HG02943 (cell line): ENCODE data around the gene CD180.
A peak's percentile ranks its signal among the peaks of the same experiment; 100 is the strongest.

Experiments used
- ATAC-seq: cut with Tn5 transposase; IDR thresholded peaks from one replicate; pipeline ENCODE4 v1.9.1; 2021; ENCODE audit warnings: mild to moderate bottlenecking, low read depth, moderate library complexity; ENCODE audit not compliant: unreplicated experiment

CD180 gene

GRCh38 chr5:67196537-67197059 is at the start of gene CD180:
Gene CD180, minus strand, starts transcription at chr5:67196799. Its CDS starts 158 bp downstream, at chr5:67196641.
- no peak for ATAC-seq

- no peak for ATAC-seq
Observed at GRCh38 chr5:67246108-67246507, 49.5 kb upstream of the CD180 start.

- no peak for ATAC-seq
Observed at GRCh38 chr5:67245259-67245846, 48.8 kb upstream of the CD180 start.

- no peak for ATAC-seq
Observed at GRCh38 chr5:67244345-67244793, 47.8 kb upstream of the CD180 start.

- ATAC-seq: no peak
Observed at GRCh38 chr5:67243944-67244343, 47.3 kb upstream of the CD180 start.

GRCh38 chr5:67243349-67243748 is 46.8 kb upstream of the CD180 start:
- ATAC-seq: no peak

- no peak for ATAC-seq
Observed at GRCh38 chr5:67241326-67241725, 44.7 kb upstream of the CD180 start.

- ATAC-seq: no peak
Observed at GRCh38 chr5:67240846-67241245, 44.2 kb upstream of the CD180 start.

GRCh38 chr5:67240065-67240464 is 43.5 kb upstream of the CD180 start:
- no peak for ATAC-seq

GRCh38 chr5:67238191-67238590 is 41.6 kb upstream of the CD180 start:
- no peak for ATAC-seq

- no peak for ATAC-seq
Observed at GRCh38 chr5:67235399-67236110, 39.0 kb upstream of the CD180 start.

GRCh38 chr5:67234671-67235176 is 38.1 kb upstream of the CD180 start:
- no peak for ATAC-seq

GRCh38 chr5:67233075-67233474 is 36.5 kb upstream of the CD180 start:
- no peak for ATAC-seq

- ATAC-seq: no peak
Observed at GRCh38 chr5:67223211-67223610, 26.6 kb upstream of the CD180 start.

GRCh38 chr5:67222243-67223025 is 25.8 kb upstream of the CD180 start:
- peak; percentile 33 for ATAC-seq

- ATAC-seq: peak; percentile 96
Observed at GRCh38 chr5:67221487-67222242, 25.1 kb upstream of the CD180 start.

GRCh38 chr5:67216564-67216963 is 20.0 kb upstream of the CD180 start:
- ATAC-seq: no peak

- peak; percentile 100 for ATAC-seq
Observed at GRCh38 chr5:67215519-67216471, 19.2 kb upstream of the CD180 start.
